ENCODE measurements around the gene P2RY2. TPM values are rescaled to one million over a fixed set of nuclear protein-coding genes. Genes with fewer than 3 reads are reported as not detected.

P2RY2 gene
- 0.12 and 0.13 TPM in 2 replicates for polyA plus RNA-seq (2012; rRNA removed)
- polyA plus RNA-seq (2012; cell fraction: cytosol; rRNA removed), result 0.05 and 0.07 TPM in 2 replicates
- 0.02 and 0.14 TPM in 2 replicates for polyA plus RNA-seq (2012; cell fraction: nucleus; rRNA removed)

GRCh38 chr11:73218106-73218829, at the start of gene P2RY2:
Gene P2RY2 (plus strand): TSS chr11:73218281. CDS start chr11:73234160, 15,879 bp downstream.
- Histone ChIP-seq H3K9me2 (no peaks in the 10 kb centered on the region), H2AFZ (ENCODE audit: low read depth) (peak within 1 kb of the TSS; percentile 72; the same call in 1 of the 2 replicates), H3K27ac (ENCODE audit: low read depth in 2 of 2, low read length in 1 of 2) (no peak within 1 kb of the TSS), H3K27me3 (ENCODE audit: insufficient read depth) (peaks cover 8% of the 10 kb centered on the region), H3K4me1 (ENCODE audit: control insufficient read depth in 1 of 2, insufficient read depth in 2 of 2, low read depth in 1 of 2, low read length in 1 of 2) (peaks cover 0 to 4% of the 10 kb centered on the region in 2 experiments; a peak in 1 of 4 replicates), H3K79me2 (ENCODE audit: insufficient read depth) (no peaks in the 10 kb centered on the region), H3K4me3 (ENCODE audit: low read depth in 2 of 2, low read length in 1 of 2) (peak within 1 kb of the TSS; percentile 44 to 51), H3F3A (replicated peaks; ENCODE audit: insufficient read depth) (no peaks in the 10 kb centered on the region), H3K9ac (no peak within 1 kb of the TSS), H3K9me3 (no peaks in the 10 kb centered on the region), H3K4me2 (peak within 1 kb of the TSS; percentile 65; the same call in 1 of the 2 replicates), H3K36me3 (replicated peaks in 1 of 2; ENCODE audit: control insufficient read depth in 1 of 2, insufficient read depth in 2 of 2, low read length in 1 of 2) (no peaks in the 10 kb centered on the region), H4K20me1 (ENCODE audit: insufficient read depth) (no peaks in the 10 kb centered on the region)
- WGBS (ENCODE audit: low lambda C conversion rate), result 15% methylated on average over 23 of the region's 81 CpGs
- CTCF ChIA-PET, result interaction anchor here (0.6 to 3.6 kb wide), 12 partner anchors 14 to 424 kb away, joined by 3 to 15 read pairs (median 4); partner anchors contain the start of gene STARD10
- DNase-seq, result peak; percentile 86
- TF ChIP-seq NRF1 (IDR thresholded peaks at IDR 0.05; ENCODE audit: low read depth, low read length) (0 out of 2 replicates have a peak, but pooled peaks have one; percentile 10), MXI1 (IDR thresholded peaks at IDR 0.05; ENCODE audit: low read depth, low read length) (no peak), SMC3 (IDR thresholded peaks at IDR 0.05; ENCODE audit: low read depth, low read length) (peak; percentile 20; the same call in 1 of the 2 replicates), RAD21 (IDR thresholded peaks at IDR 0.05; ENCODE audit: low read length) (0 out of 2 replicates have a peak, but pooled peaks have one; percentile 6), CTCF (IDR thresholded peaks at IDR 0.05) (peak; percentile 49)
- POLR2A ChIA-PET, result no interaction called here

GRCh38 chr11:73168925-73169579, 49.0 kb upstream of the P2RY2 start:
- H3K27me3 ChIP-seq (ENCODE audit: insufficient read depth), result no peaks in the 10 kb centered on the region
- no peaks in the 10 kb centered on the region for H3K79me2 ChIP-seq (ENCODE audit: insufficient read depth)
- POLR2A ChIA-PET, result no interaction called here
- no peaks in the 10 kb centered on the region for H3K9me3 ChIP-seq
- no peak overlapping the region for H3K4me3 ChIP-seq (ENCODE audit: low read depth in 2 of 2, low read length in 1 of 2)
- H3K9me2 ChIP-seq, result no peaks in the 10 kb centered on the region
- no peak overlapping the region for H3K9ac ChIP-seq
- H3K4me2 ChIP-seq, result no peak overlapping the region
- H3K36me3 ChIP-seq (replicated peaks in 1 of 2; ENCODE audit: control insufficient read depth in 1 of 2, insufficient read depth in 2 of 2, low read length in 1 of 2), result no peaks in the 10 kb centered on the region
- H4K20me1 ChIP-seq (ENCODE audit: insufficient read depth), result no peaks in the 10 kb centered on the region
- no peak for DNase-seq
- no peaks in the 10 kb centered on the region for H3F3A ChIP-seq (replicated peaks; ENCODE audit: insufficient read depth)
- WGBS (ENCODE audit: low lambda C conversion rate), result 76% methylated on average over 11 of the region's 11 CpGs
- no peak overlapping the region for H2AFZ ChIP-seq (ENCODE audit: low read depth)
- CTCF ChIA-PET, result interaction anchor here (1.6 to 4.9 kb wide), 3 partner anchors 9 to 120 kb away, joined by 5 to 30 read pairs (median 11); partner anchors contain the start of gene FCHSD2
- peaks cover 0 to 4% of the 10 kb centered on the region in 2 experiments; a peak in 1 of 4 replicates for H3K4me1 ChIP-seq (ENCODE audit: control insufficient read depth in 1 of 2, insufficient read depth in 2 of 2, low read depth in 1 of 2, low read length in 1 of 2)
- H3K27ac ChIP-seq (ENCODE audit: low read depth in 2 of 2, low read length in 1 of 2), result no peak overlapping the region
- no peak for TF ChIP-seq FOXM1 (IDR thresholded peaks at IDR 0.05; ENCODE audit: low read depth)
- no peak for TF ChIP-seq ELF1 (IDR thresholded peaks at IDR 0.05)
- TF ChIP-seq TAF1 (IDR thresholded peaks at IDR 0.05; ENCODE audit: borderline replicate concordance, low read depth, low read length), result no peak
- TF ChIP-seq PBX3 (IDR thresholded peaks at IDR 0.05), result no peak
- TF ChIP-seq JUND (IDR thresholded peaks at IDR 0.05), result no peak
- no peak for TF ChIP-seq MAX (IDR thresholded peaks at IDR 0.05; ENCODE audit: low read depth)
- no peak for TF ChIP-seq FOXJ3 (CRISPR knock-in tag; IDR thresholded peaks at IDR 0.05)
- TF ChIP-seq REST (IDR thresholded peaks at IDR 0.05; ENCODE audit: low read depth, low read length), result no peak
- TF ChIP-seq NFIC (IDR thresholded peaks at IDR 0.05; ENCODE audit: borderline replicate concordance), result no peak
- no peak for TF ChIP-seq RXRA (IDR thresholded peaks at IDR 0.05; ENCODE audit: borderline replicate concordance, low read depth)
- no peak for TF ChIP-seq IRF3 (IDR thresholded peaks at IDR 0.05; ENCODE audit: low read depth, low read length)
- TF ChIP-seq RAD21 (IDR thresholded peaks at IDR 0.05; ENCODE audit: low read length), result no peak
- TF ChIP-seq SIN3A (IDR thresholded peaks at IDR 0.05; ENCODE audit: borderline replicate concordance, low read depth, low read length), result no peak
- TF ChIP-seq MXI1 (IDR thresholded peaks at IDR 0.05; ENCODE audit: low read depth, low read length), result no peak
